Measurements from ENCODE around the gene EDC4.
"Not testable (repeated sequence)": the region's sequence is repeated elsewhere in the genome, so short reads cannot be mapped to it uniquely, and the experiment has no call there.

The EDC4 gene

DNA sequence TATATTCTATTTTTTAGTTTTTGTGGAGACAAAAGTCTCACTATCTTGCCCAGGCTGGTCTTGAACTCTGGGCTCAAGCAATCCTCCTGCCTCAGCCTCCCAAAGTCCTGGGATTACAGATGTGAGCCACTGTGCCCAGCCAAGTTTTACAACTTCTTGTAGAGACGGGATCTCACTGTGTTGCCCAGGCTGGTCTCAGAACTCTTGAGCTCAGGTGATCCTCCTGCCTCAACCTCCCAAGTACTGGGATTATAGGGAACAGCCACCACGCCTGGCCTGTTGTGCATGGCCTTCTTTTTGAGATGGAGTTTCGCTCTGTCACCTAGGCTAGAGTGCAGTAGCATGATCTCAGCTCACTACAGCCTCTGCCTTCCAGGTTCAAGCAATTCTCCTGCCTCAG lies 19.2 kb upstream of the EDC4 start:
- DNase-seq: no peak

DNA sequence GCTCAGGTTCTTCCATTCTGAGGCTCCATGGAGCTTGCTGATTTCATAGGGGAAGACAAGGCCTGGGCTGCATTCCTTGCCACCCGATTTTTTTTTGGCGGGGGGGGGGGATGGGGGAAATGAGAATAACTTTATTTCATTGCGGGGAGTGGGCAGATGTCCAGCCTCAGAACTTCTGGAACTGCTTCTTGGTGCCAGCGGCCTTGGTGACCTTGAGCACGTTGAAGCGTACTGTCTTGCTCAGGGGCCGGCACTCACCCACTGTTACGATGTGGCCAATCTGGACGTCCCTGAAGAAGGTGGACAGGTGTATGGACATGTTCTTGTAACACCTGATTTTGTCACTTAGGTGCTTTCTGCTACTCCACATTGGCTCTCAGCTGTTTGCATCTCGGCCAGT lies 17.1 kb upstream of the EDC4 start:
- DNase-seq: no peak

DNA sequence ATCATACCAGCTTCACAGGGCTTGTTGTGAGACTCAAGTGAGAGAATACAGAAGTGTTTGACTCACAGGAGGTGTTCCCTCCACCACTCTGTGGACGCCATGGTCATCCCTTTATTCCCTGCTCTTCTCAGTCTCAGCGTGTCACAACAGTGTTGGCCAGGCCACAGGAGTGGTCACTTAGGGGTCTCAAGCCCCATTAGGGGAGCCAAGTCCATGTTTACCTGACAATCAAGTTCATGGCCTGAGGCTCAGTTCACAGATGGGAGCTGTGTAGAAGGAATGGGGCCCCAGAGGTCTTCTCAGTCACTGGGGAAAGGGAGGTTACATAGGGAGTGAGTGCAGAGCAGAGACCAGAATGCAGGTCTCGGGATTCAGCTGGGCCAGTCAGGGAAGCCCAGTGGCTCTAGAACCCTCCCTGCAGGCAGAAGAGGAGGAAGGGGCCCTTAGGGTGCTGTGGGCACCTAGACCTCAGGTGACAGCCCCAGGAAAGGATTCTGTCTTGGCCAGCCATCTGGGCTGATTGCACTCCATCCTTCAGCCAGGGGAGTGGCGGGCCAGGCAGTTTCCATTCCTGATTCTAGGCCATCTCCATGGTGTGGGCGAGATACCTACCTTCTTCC lies 15.8 kb upstream of the EDC4 start:
- no peak for DNase-seq

DNA sequence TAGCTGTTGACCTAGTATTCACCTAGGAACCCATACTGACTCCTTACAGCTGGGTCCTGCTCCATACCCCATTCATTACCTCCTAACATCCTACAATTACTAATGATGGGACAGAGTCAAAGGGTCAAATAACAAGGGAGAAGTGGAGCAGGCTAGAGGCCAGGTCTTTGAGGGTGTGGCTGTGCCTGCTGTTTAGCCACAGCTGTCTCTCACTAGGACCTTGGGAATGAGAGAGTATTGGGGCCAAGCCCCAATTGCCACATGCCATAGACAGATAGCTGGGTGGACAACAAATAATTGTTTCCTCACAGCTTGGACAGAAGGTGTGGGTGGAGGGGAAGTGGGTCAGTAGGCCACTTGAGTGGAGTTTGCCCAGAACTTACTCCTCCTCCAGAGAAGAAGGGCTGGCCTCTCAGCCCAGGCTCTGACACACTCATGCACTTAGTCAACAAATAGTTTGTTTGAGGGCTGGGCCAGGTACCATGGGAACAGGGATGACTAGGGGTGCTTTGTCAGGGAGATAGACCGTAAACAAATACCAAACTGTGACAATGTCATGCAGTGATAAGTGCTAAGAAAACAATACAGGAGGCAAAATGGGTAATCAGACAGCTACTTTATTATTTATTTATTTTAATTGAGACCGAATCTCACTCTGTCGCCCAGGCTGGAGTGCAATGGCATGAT lies 15.2 kb upstream of the EDC4 start:
- peak; percentile 41 to 54 for DNase-seq

GRCh38 chr16:67858500-67858899 lies 14.4 kb upstream of the EDC4 start:
- DNase-seq: no peak

- no peak for DNase-seq
These were observed 12.1 kb upstream of the EDC4 start for GRCh38 chr16:67860589-67861398.

- DNase-seq: no peak
These were observed 11.0 kb upstream of the EDC4 start for GRCh38 chr16:67861877-67862276.

- DNase-seq: no peak
These were observed 9.9 kb upstream of the EDC4 start for GRCh38 chr16:67862623-67863583.

- DNase-seq: not testable (repeated sequence)
These were observed 8.8 kb upstream of the EDC4 start for GRCh38 chr16:67864044-67864443.

- DNase-seq: no peak
These were observed 8.3 kb upstream of the EDC4 start for GRCh38 chr16:67864594-67864993.

DNA sequence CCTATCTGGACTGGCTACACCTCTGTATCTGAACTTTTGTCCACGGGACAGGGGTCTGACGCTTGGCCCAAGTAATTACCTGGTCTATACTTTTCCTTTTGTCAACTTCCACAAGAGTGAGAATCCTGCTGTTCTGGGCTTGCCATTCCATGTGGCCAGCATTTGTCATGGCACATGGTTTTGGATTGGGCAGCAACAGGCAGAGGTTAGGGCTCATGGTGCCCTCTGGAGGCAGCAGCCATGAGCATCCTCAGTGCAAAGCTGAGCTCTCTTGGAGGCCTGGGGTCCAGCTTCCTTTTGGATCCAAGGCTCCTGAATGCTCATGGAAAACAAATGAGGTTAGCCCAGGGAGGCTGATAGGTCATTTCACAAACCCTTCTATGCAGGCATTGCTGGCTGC lies 7.5 kb upstream of the EDC4 start:
- no peak for DNase-seq

DNA sequence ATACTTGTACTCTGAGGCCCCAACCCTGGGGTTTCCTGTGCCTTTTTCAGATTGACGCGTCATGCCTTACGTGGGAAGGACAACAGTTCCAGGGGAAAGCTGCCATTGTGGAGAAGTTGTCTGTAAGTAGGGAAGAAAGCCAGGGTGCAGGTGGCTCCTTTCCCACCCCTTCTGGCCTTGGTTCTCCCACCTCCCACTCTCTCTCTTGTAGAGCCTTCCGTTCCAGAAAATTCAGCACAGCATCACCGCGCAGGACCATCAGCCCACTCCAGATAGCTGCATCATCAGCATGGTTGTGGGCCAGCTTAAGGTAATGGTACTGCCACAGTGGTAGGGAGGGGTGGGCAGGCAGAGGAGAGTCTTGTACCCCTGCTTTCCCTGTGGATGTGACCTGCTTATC lies 4.6 kb upstream of the EDC4 start:
- DNase-seq: no peak

DNA sequence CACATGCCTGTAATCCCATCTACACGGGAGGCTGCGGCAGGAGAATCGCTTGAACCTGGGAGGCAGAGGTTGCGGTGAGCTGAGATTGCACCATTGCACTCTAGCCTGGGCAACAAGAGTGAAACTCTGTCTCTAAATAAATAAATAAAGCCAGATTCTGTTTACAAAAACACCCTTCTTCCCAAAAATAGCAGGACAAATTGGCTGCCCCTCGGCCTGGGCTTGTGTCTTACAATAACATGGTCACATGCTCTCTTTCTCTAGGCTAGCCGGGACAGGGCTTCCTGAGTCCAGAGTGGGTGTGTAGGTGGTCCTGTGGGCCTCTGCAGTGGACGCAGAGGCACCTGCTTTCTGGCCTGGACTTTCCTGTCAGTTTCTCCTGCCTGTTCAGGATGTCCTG lies 3.2 kb upstream of the EDC4 start:
- DNase-seq: no peak

- DNase-seq: no peak
These were observed 1.6 kb upstream of the EDC4 start for GRCh38 chr16:67871256-67871655.

DNA sequence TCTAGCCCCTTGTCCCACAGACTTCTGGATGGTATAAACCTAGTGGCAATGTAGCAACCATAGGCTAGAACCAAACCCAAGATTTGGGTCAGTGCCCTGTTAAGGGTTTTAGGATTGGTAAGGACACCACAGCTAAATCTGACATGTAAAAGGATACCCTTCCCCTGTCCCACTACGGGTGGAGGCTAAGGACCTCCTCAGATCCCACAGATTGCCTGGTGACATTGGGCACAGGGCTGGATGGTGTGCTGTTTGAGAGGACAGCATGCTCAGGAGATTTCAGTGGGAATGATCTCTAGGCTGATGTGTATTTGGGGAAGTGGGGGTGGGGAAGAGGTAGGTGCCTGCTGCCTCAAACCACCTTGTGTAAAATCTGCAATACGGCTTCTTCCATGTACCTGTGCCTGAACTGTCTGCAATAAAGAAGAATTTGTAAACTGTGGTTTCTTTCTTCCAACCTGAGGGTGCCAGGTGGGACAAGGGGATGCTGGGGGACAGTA lies 671 bp upstream of the EDC4 start:
- DNase-seq: no peak

DNA sequence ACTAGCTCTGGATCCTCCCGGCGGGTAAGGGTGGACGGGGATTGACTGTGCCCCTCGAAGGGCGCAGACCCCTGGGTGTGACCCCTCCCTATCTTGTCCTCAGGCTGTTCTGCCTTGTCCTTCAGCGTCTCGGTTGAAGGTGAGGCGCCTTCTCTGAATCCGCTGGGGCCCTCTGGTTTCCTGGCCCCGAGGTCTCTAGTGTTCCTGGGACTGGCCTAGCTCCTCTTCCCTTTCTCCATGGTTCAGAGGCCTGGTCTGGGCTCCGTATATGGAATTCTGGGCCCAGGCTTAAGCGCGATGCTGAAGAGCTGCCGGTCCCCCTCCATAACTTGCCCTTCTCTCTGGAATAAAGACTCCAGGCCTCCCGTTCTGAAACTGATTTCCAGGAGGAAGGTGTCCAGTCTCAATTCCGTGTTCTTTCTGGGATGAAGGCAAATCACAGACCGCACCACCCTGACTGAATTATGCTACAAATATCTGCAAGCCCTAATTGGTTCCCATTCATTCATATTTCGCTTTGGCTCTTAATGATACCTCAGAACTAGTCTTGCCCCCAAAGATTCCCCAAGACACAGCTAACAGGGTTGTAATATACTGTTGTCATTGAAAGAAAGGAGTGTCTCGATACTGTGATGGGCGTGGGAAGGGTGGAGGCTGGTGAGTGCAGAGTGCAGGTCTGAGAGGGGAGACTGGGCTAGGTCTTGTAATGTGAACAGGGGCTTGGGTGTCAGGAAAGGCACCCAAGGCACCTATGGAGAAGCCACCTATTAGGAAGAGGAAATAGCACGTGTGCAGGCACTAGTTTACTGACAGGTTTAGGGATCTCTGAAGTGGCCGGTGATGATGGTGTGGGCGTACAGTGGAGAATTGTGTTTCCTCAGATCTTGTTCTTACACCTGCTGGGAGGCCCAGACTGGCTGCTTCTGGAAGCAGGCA lies 851 bp downstream of the EDC4 start:
- DNase-seq: no peak

DNA sequence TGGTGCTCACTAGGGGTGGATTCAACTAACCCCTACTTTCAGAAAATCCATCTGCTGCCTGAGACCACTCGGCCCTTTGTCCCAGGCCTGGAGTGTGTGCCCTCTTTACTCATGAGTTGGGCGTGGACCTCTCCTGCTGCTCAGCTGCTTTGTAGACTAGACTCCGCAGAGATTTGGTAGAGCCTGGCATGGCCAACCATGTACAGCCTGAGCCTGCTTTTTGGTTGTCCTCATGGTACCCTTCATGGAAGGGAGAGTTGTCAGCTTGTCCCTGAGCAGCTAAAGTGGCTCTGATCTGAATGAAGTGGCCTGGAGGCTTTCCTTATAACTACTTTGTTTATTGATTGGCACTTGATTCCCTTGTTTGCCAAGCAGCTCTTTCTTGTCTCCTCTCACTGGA lies 1.5 kb downstream of the EDC4 start:
- DNase-seq: no peak

- DNase-seq: no peak
These were observed 4.2 kb downstream of the EDC4 start for GRCh38 chr16:67877064-67877463.

- DNase-seq: no peak
These were observed 5.4 kb downstream of the EDC4 start for GRCh38 chr16:67878232-67878631.

DNA sequence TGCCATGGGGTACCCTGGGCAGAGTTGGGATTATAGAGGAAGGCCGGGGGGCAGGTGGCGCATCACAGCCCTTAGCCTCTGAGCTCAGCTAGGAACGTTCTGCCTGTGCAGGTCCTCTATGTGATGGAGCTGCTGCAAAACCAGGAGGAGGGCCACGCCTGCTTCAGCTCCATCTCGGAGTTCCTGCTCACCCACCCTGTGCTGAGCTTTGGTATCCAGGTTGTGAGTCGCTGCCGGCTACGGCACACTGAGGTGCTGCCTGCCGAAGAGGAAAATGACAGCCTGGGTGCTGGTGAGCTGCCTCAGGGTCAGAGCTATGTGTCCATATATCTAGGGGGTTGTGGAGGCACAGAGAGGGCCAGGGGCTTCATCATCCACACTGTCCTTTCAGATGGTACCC lies 6.0 kb downstream of the EDC4 start:
- DNase-seq: no peak

- no peak for DNase-seq
These were observed 6.6 kb downstream of the EDC4 start for GRCh38 chr16:67879462-67879861.

DNA sequence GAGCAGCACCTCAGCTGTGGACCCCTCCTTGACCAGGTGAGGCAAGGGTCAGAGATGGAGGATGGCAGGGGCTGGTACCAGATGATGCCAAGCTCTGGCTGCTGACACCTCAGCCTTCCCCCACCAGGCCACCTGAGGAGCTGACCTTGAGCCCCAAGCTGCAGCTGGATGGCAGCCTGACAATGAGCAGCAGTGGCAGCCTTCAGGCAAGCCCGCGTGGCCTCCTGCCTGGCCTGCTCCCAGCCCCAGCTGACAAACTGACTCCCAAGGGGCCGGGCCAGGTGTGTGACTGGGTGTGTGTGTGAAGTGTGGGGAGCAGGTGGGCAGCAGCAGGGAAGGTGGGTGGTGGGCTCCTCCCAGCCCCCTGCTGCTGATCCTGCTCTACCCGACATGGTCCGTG lies 7.1 kb downstream of the EDC4 start:
- no peak for DNase-seq

Measured in CD4-positive, alpha-beta T cell treated with Interleukin-4 for 1 hour (primary cell).